HepG2 (cell line): ENCODE results near the gene LPAR1. TPM values are rescaled to one million over a fixed set of nuclear protein-coding genes. Genes with fewer than 3 reads are reported as not detected.

Experiments
- ATAC-seq: fragments of 200-7000 bp; cut with Tn5 transposase; 3 replicates; pipeline ENCODE4 v1.9.1; 2020; ENCODE audit warnings: mild to moderate bottlenecking, moderate library complexity
- BruUV-seq: library from RNA; stranded (reverse); fragments of 400-500 nt; replicated peaks from 2 replicates; lab custom pipeline; 2021; lab: Mats Ljungman, UMichigan
- CTCF ChIA-PET: fragments of 300-600 bp; formaldehyde crosslinking; extraction: SDS; loops from one replicate; lab custom pipeline; 2021; ENCODE audit warnings: low total read pairs, inconsistent platforms, low intra/inter-chr PET ratio; lab: Yijun Ruan, JAX
- POLR2A ChIA-PET: fragments of 350-600 bp; sonication (Branson Sonifier 250); formaldehyde crosslinking; loops from one replicate; lab custom pipeline; 2020; ENCODE audit warnings: antibody characterized with exemption, inconsistent platforms; lab: Yijun Ruan, JAX
- DNase-seq: peaks from one replicate; pipeline ENCODE4 v3.0.0-alpha.2; 2015; ENCODE audit warnings: low spot score
- FAIRE-seq: peaks from 3 replicates; lab custom pipeline; 2011; peaks lifted over from hg19 to GRCh38; lab: Jason Lieb, UNC
- H2AFZ ChIP-seq: one replicate; pipeline ENCODE4 v1.6.1; 2011; ENCODE audit warnings: low read length, inconsistent platforms
- H3K27ac ChIP-seq: fragments of 300-600 bp; 3 replicates; pipeline ENCODE4 v1.8.0; 2011; ENCODE audit warnings: mixed run types, mild to moderate bottlenecking, mixed read lengths, low read length, inconsistent platforms; ENCODE audit not compliant: insufficient read depth; ENCODE audit errors: extremely low read length
- H3K27me3 ChIP-seq, 2 experiments: fragments of 200-600 bp in 1 of 2; 2 replicates in 1 of 2; 3 replicates in 1 of 2; pipeline versions ENCODE4 v1.6.0 to v1.8.0; 2011; ENCODE audit warnings: low read length in 2 of 2, mild to moderate bottlenecking in 2 of 2, moderate library complexity in 2 of 2, inconsistent platforms in 1 of 2; ENCODE audit not compliant: insufficient read depth in 2 of 2, control insufficient read depth in 1 of 2
- H3K36me3 ChIP-seq, 2 experiments: fragments of 200-600 bp in 1 of 2; replicated peaks in 1 of 2; 2 replicates in 1 of 2; 3 replicates in 1 of 2; pipeline versions ENCODE4 v1.5.1 to v1.8.0; 2011; ENCODE audit warnings: low read length in 2 of 2, inconsistent platforms in 1 of 2; ENCODE audit not compliant: insufficient read depth in 2 of 2, control insufficient read depth in 1 of 2
- H3K4me1 ChIP-seq: 2 replicates; pipeline ENCODE4 v1.5.1; 2012; ENCODE audit warnings: low read length, inconsistent platforms; ENCODE audit not compliant: insufficient read depth
- H3K4me2 ChIP-seq: 2 replicates; pipeline ENCODE4 v1.6.0; 2011; ENCODE audit warnings: low read depth, low read length, inconsistent platforms
- H3K4me3 ChIP-seq, 3 experiments: fragments of 200-600 bp in 1 of 3; sonication (generic), shearing (Covaris generic) in 1 of 3; replicated peaks in 1 of 3; 2 replicates each; pipeline ENCODE4 v1.5.1; 2011 to 2016; ENCODE audit warnings: low read length in 3 of 3, inconsistent platforms in 2 of 3, low read depth in 2 of 3, mild to moderate bottlenecking in 2 of 3, control low read depth in 1 of 3, mixed read lengths in 1 of 3; ENCODE audit not compliant: insufficient read depth in 1 of 3
- H3K79me2 ChIP-seq: one replicate; pipeline ENCODE4 v1.6.1; 2011; ENCODE audit warnings: low read length, inconsistent platforms; ENCODE audit not compliant: insufficient read depth
- H3K9ac ChIP-seq: 2 replicates; pipeline ENCODE4 v1.6.0; 2011; ENCODE audit warnings: mild to moderate bottlenecking, low read depth, low read length, inconsistent platforms; ENCODE audit not compliant: insufficient read depth
- H3K9me3 ChIP-seq: 2 replicates; pipeline ENCODE4 v1.5.1; 2012; ENCODE audit warnings: mild to moderate bottlenecking, low read length
- H4K20me1 ChIP-seq: 2 replicates; pipeline ENCODE4 v1.6.0; 2011; ENCODE audit warnings: inconsistent platforms, mild to moderate bottlenecking, low read length, moderate library complexity; ENCODE audit not compliant: insufficient read depth
- NCOR1 ChIP-seq: fragments of 200-600 bp; sonication (generic); IDR thresholded peaks from 2 replicates; pipeline ENCODE4 v1.7.0; 2017; ENCODE audit warnings: antibody characterized with exemption, low read length, borderline replicate concordance
- RCOR2 ChIP-seq: IDR thresholded peaks from 2 replicates; pipeline ENCODE4 v1.6.1; 2016; ENCODE audit warnings: missing biosample characterization, missing genetic modification reagents
- ZC3H4 ChIP-seq: sonication (generic); formaldehyde crosslinking; IDR thresholded peaks from 2 replicates; pipeline ENCODE4 v1.4.0; 2020; ENCODE audit warnings: missing genetic modification reagents, borderline replicate concordance
- ZNF234 ChIP-seq: sonication (generic); formaldehyde crosslinking; conservative IDR thresholded peaks from 2 replicates; pipeline ENCODE4 v1.5.1; 2020; ENCODE audit warnings: mild to moderate bottlenecking, missing genetic modification reagents
- ZNF598 ChIP-seq: sonication (generic); formaldehyde crosslinking; IDR thresholded peaks from 2 replicates; pipeline ENCODE4 v1.5.1; 2020; ENCODE audit warnings: mild to moderate bottlenecking, missing genetic modification reagents, borderline replicate concordance
- ZNF749 ChIP-seq: sonication (generic); formaldehyde crosslinking; IDR thresholded peaks from 2 replicates; pipeline ENCODE4 v1.8.0; 2022; ENCODE audit warnings: mild to moderate bottlenecking, missing genetic modification reagents, moderate library complexity, borderline replicate concordance
- WGBS: methylation state at CpG from one replicate; pipeline ENCODE4 v1.1.6; 2017; ENCODE audit warnings: low lambda C conversion rate; 5-methylcytosine and 5-hydroxymethylcytosine counted together
- in situ Hi-C: cut with HindIII; loops from 2 replicates; pipeline ENCODE4 v1.10.0; 2017; ENCODE audit warnings: low pct_unique_long_range_greater_than_20kb; ENCODE audit not compliant: extremely low pct_ligation_motif_present
- intact Hi-C: fragments of 100-400 bp; cut with micrococcal nuclease; formaldehyde crosslinking; loops from one replicate; pipeline ENCODE4 v1.10.0; 2022; ENCODE audit not compliant: unreplicated experiment
- polyA plus RNA-seq, 8 experiments: library from polyadenylated mRNA; depleted of rRNA in 3 of 8; stranded (reverse) in 7 of 8; unstranded in 1 of 8; fragments of >200 nt; fragmentation: Illumina TruSeq in 4 of 8; extraction: Trizol in 4 of 8; gene quantifications; 2 replicates each; pipeline versions ENCODE4 v1.2.1 to v1.2.3, GENCODE V29; 2011 to 2016; ENCODE audit warnings: low read depth in 4 of 8, missing spikeins in 1 of 8, mixed read lengths in 1 of 8; ENCODE audit not compliant: insufficient read depth in 1 of 8
- total RNA-seq, 5 experiments: library from RNA; depleted of rRNA; stranded (reverse); fragments of >200 nt; fragmentation: Illumina TruSeq; extraction: Trizol; gene quantifications; 2 replicates each; pipeline ENCODE4 v1.2.3, GENCODE V29; 2016; ENCODE audit warnings: low read depth in 1 of 5
- TF ChIP-seq, protein P1 (sequence below): sonication (generic); formaldehyde crosslinking; IDR thresholded peaks from 2 replicates; pipeline ENCODE4 v1.5.1; 2020; ENCODE audit warnings: mild to moderate bottlenecking, missing genetic modification reagents, moderate library complexity

LPAR1 gene
- total and polyA plus RNA-seq, 2 of the 13 experiments (the other 11 are each of a cell fraction or from before 2014, with no cell fraction given): not detected

DNA sequence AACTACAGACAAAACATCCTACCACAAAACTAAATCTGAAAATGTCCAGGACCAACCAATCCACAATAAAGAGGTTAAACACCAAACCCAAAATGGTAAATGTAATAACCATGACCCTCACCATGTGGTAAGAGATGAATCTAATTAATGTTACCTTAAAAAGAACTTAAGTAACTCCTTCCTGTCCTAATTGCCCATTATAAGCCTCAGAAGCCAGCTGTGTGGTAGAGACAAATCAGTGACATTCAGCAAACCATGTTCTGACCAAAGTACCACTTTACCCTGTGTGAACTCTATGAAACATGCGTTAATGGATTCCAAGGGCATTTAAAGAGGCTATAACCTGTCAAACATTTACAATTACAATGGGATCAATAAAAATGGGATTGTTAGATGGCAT is 25.0 kb downstream of the LPAR1 start (continued):
- TF ChIP-seq, protein P1, sequence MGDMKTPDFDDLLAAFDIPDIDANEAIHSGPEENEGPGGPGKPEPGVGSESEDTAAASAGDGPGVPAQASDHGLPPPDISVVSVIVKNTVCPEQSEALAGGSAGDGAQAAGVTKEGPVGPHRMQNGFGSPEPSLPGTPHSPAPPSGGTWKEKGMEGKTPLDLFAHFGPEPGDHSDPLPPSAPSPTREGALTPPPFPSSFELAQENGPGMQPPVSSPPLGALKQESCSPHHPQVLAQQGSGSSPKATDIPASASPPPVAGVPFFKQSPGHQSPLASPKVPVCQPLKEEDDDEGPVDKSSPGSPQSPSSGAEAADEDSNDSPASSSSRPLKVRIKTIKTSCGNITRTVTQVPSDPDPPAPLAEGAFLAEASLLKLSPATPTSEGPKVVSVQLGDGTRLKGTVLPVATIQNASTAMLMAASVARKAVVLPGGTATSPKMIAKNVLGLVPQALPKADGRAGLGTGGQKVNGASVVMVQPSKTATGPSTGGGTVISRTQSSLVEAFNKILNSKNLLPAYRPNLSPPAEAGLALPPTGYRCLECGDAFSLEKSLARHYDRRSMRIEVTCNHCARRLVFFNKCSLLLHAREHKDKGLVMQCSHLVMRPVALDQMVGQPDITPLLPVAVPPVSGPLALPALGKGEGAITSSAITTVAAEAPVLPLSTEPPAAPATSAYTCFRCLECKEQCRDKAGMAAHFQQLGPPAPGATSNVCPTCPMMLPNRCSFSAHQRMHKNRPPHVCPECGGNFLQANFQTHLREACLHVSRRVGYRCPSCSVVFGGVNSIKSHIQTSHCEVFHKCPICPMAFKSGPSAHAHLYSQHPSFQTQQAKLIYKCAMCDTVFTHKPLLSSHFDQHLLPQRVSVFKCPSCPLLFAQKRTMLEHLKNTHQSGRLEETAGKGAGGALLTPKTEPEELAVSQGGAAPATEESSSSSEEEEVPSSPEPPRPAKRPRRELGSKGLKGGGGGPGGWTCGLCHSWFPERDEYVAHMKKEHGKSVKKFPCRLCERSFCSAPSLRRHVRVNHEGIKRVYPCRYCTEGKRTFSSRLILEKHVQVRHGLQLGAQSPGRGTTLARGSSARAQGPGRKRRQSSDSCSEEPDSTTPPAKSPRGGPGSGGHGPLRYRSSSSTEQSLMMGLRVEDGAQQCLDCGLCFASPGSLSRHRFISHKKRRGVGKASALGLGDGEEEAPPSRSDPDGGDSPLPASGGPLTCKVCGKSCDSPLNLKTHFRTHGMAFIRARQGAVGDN (CRISPR knock-in tag): no peak
- no peak for TF ChIP-seq ZC3H4 (CRISPR knock-in tag)

DNA sequence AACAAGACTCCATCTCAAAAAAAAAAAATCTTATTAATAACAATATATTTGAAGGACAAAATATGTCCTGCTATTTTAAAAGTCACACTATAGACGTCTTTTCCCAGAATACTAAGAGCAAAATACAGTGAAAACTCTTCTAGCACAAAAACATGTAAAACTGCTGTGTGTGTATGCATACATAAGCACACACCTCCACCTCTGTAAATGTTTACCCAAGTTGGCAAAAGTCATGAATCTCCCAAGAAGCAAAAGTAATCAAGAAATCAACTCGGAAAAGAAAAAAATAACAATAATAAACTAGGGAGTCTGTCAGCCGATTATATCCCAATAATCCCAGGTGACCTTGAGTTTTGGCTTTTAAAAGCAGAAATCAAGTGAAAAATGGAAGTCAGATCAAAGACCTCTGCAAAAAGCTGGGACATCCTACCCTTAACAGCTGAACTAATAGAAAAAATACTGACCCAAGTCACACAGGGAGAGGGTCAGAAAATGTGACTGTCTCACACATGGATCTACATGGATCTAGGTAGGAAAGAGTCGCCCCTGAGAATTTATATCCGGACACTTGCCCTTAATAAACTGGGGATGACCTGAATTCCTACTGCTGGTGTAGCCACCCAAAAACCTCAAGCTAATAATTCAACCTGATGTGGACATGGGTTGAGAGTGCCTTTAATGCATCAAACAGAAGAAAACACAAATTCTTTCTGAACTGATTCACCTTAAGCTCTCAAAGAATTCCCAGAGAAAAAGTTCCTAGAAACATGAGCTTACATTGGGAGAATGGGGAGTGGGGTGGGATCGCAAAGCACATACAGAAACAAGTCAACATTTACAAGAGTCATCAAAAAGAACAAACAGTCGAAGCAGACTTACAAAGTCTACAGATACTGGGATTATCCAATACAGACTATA is 29.9 kb downstream of the LPAR1 start:
- Histone ChIP-seq H4K20me1 (no peaks in the 10 kb centered on the region), H2AFZ (no peak overlapping the region), H3K36me3 (no peaks in the 10 kb centered on the region), H3K27me3 (no peaks in the 10 kb centered on the region; a peak in 1 of 5 replicates), H3K27ac (no peak overlapping the region), H3K4me2 (no peak overlapping the region), H3K9ac (no peak overlapping the region), H3K4me3 (no peak overlapping the region), H3K9me3 (no peaks in the 10 kb centered on the region), H3K4me1 (no peaks in the 10 kb centered on the region), H3K79me2 (no peaks in the 10 kb centered on the region)
- ChIA-PET POLR2A (no interaction called here), CTCF (no interaction called here)
- intact Hi-C loops: no loop called here
- WGBS: 13% methylated on average over 7 of the region's 7 CpGs
- no peak for FAIRE-seq
- in situ Hi-C loops: no loop called here
- no peak for ATAC-seq
- BruUV-seq: no TSS peak
- no peak for TF ChIP-seq RCOR2 (CRISPR knock-in tag)
- TF ChIP-seq ZNF234 (CRISPR knock-in tag): no peak
- TF ChIP-seq NCOR1: no peak
- TF ChIP-seq ZNF749: no peak
- no peak for TF ChIP-seq ZNF598 (CRISPR knock-in tag)
- DNase-seq: no peak
